Umbilical cord (tissue), 2 donors: Measurements from ENCODE around the gene REST. TPM values are rescaled to one million over a fixed set of nuclear protein-coding genes. Genes with fewer than 3 reads are reported as not detected.
"Not testable (repeated sequence)": the region's sequence is repeated elsewhere in the genome, so short reads cannot be mapped to it uniquely, and the experiment has no call there.

Experiments used
- DNase-seq: peaks from one replicate; pipeline ENCODE4 v3.0.0-alpha.2; 2015; ENCODE audit warnings: low spot score
- total RNA-seq: library from RNA; depleted of rRNA; stranded (reverse); fragments of >200 nt; gene quantifications from one replicate; pipeline ENCODE4 v1.2.3, GENCODE V29; 2014; ENCODE audit warnings: low replicate concordance; ENCODE audit not compliant: insufficient read depth

REST gene
- total RNA-seq = 32.0 TPM

- peak; percentile 85 for DNase-seq
These were observed at the start of gene REST for GRCh38 chr4:56907489-56908205. Gene REST, plus strand, starts transcription at chr4:56907900. Its CDS starts 2,739 bp downstream, at chr4:56910639.

- no peak for DNase-seq
These were observed 47.9 kb upstream of the REST start for GRCh38 chr4:56859841-56860240.

GRCh38 chr4:56860781-56861180 is 46.9 kb upstream of the REST start:
- DNase-seq = no peak

- no peak for DNase-seq
These were observed 46.3 kb upstream of the REST start for GRCh38 chr4:56861360-56861759.

GRCh38 chr4:56863441-56864139 is 44.1 kb upstream of the REST start:
- DNase-seq = no peak

GRCh38 chr4:56870946-56871345 is 36.8 kb upstream of the REST start:
- peak; percentile 50 for DNase-seq

- peak; percentile 58 for DNase-seq
These were observed 36.3 kb upstream of the REST start for GRCh38 chr4:56871371-56871866.

- no peak for DNase-seq
These were observed 33.5 kb upstream of the REST start for GRCh38 chr4:56874166-56874565.

GRCh38 chr4:56874923-56875322 is 32.8 kb upstream of the REST start:
- DNase-seq = no peak

GRCh38 chr4:56876264-56876663 is 31.4 kb upstream of the REST start:
- no peak for DNase-seq

- DNase-seq = peak; percentile 10
These were observed 27.7 kb upstream of the REST start for GRCh38 chr4:56879996-56880395.

GRCh38 chr4:56880572-56880971 is 27.1 kb upstream of the REST start:
- no peak for DNase-seq

GRCh38 chr4:56884511-56884910 is 23.2 kb upstream of the REST start:
- not testable (repeated sequence) for DNase-seq

- no peak for DNase-seq
These were observed 15.0 kb upstream of the REST start for GRCh38 chr4:56892691-56893090.

- not testable (repeated sequence) for DNase-seq
These were observed 9.9 kb upstream of the REST start for GRCh38 chr4:56897842-56898241.

- not testable (repeated sequence) for DNase-seq
These were observed 7.5 kb upstream of the REST start for GRCh38 chr4:56900186-56900585.

- DNase-seq = no peak
These were observed 5.0 kb upstream of the REST start for GRCh38 chr4:56902703-56903102.

- no peak for DNase-seq
These were observed 1.9 kb upstream of the REST start for GRCh38 chr4:56905796-56906195.

- DNase-seq = peak; percentile 2
These were observed 959 bp upstream of the REST start for GRCh38 chr4:56906489-56907393.

GRCh38 chr4:56908206-56909085 is 746 bp downstream of the REST start:
- DNase-seq = peak; percentile 75
